Muscle of leg (tissue), 11 donors: ENCODE data around the gene STK31. TPM values are rescaled to one million over a fixed set of nuclear protein-coding genes. Genes with fewer than 3 reads are reported as not detected.
"Not testable (repeated sequence)": the region's sequence is repeated elsewhere in the genome, so short reads cannot be mapped to it uniquely, and the experiment has no call there.

ENCODE experiments used
- DNase-seq: peaks from one replicate; pipeline ENCODE4 v3.0.0; 2013
- H3K27ac ChIP-seq: one replicate; pipeline ENCODE4 v1.5.1; 2013; ENCODE audit warnings: mild to moderate bottlenecking, low read length, control low read depth
- H3K27me3 ChIP-seq: one replicate; pipeline ENCODE4 v1.6.1; 2013; ENCODE audit warnings: low read length; ENCODE audit not compliant: control insufficient read depth, insufficient read depth
- H3K36me3 ChIP-seq: one replicate; pipeline ENCODE4 v1.6.1; 2013; ENCODE audit warnings: low read length; ENCODE audit not compliant: control insufficient read depth, insufficient read depth
- H3K4me1 ChIP-seq: one replicate; pipeline ENCODE4 v1.6.1; 2013; ENCODE audit warnings: low read length; ENCODE audit not compliant: control insufficient read depth, insufficient read depth
- H3K4me3 ChIP-seq: one replicate; pipeline ENCODE4 v1.5.1; 2013; ENCODE audit warnings: low read length, control low read depth
- H3K9me3 ChIP-seq: replicated peaks from 2 replicates; pipeline ENCODE4 v1.6.1; 2013; ENCODE audit warnings: low read depth, low read length; ENCODE audit not compliant: control insufficient read depth
- WGBS: methylation state at CpG from one replicate; pipeline ENCODE4 v1.1.5; 2013; ENCODE audit warnings: missing lambda C conversion rate; ENCODE audit not compliant: insufficient coverage; 5-methylcytosine and 5-hydroxymethylcytosine counted together
- polyA plus RNA-seq, 8 donors: library from polyadenylated mRNA; unstranded; fragments of 120-200 nt; gene quantifications; one replicate each; pipeline versions ENCODE4 v1.2.1 to v1.2.3, GENCODE V29; 2013; ENCODE audit warnings: inconsistent platforms in 1 of 8, low replicate concordance in 1 of 8; ENCODE audit not compliant: insufficient read length in 8 of 8, insufficient read depth in 1 of 8
- total RNA-seq: library from RNA; stranded (reverse); fragments of 120-200 nt; gene quantifications from one replicate; pipeline ENCODE4 v1.2.4, GENCODE V29; 2013

The STK31 gene
- total and polyA plus RNA-seq, 9 donors: 0.40 to 3.0 (median 1.0) TPM

- not testable (repeated sequence) for DNase-seq, H3K36me3 ChIP-seq, H3K9me3 ChIP-seq, H3K27ac ChIP-seq, H3K4me1 ChIP-seq, H3K27me3 ChIP-seq, H3K4me3 ChIP-seq
- WGBS: 80% methylated on average over 6 of the region's 8 CpGs
Observed at GRCh38 chr7:23844837-23845236, 134.8 kb downstream of the STK31 start.

- no peak overlapping the region for H3K27ac ChIP-seq
- H3K9me3 ChIP-seq: peaks cover 3% of the 10 kb centered on the region
- no peak for DNase-seq
- H3K36me3 ChIP-seq: no peaks in the 10 kb centered on the region
- no CpG with 5 or more reads among the region's 1 CpG for WGBS
- H3K4me3 ChIP-seq: no peak overlapping the region
- H3K4me1 ChIP-seq: no peaks in the 10 kb centered on the region
- H3K27me3 ChIP-seq: no peaks in the 10 kb centered on the region
Observed at GRCh38 chr7:23852135-23852534, 142.1 kb downstream of the STK31 start.

GRCh38 chr7:23852988-23853387 is 143.0 kb downstream of the STK31 start:
- no peak overlapping the region for H3K27ac ChIP-seq
- H3K27me3 ChIP-seq: no peaks in the 10 kb centered on the region
- no peaks in the 10 kb centered on the region for H3K4me1 ChIP-seq
- H3K36me3 ChIP-seq: no peaks in the 10 kb centered on the region
- WGBS: 100% methylated on average over 2 of the region's 2 CpGs
- H3K9me3 ChIP-seq: peaks cover 3% of the 10 kb centered on the region
- no peak overlapping the region for H3K4me3 ChIP-seq
- no peak for DNase-seq

GRCh38 chr7:23863209-23863787 is 153.3 kb downstream of the STK31 start:
- H3K4me1 ChIP-seq: no peaks in the 10 kb centered on the region
- no CpG with 5 or more reads among the region's 1 CpG for WGBS

GRCh38 chr7:23864973-23865372 is 155.0 kb downstream of the STK31 start:
- no peak for DNase-seq

More at GRCh38 chr7:23863209-23863787, 153.3 kb downstream of the STK31 start:
- no peaks in the 10 kb centered on the region for H3K27me3 ChIP-seq
- H3K9me3 ChIP-seq: no peaks in the 10 kb centered on the region
- no peak overlapping the region for H3K4me3 ChIP-seq
- DNase-seq: peak; percentile 35
- no peaks in the 10 kb centered on the region for H3K36me3 ChIP-seq
- H3K27ac ChIP-seq: no peak overlapping the region

GRCh38 chr7:23873306-23873705 is 163.3 kb downstream of the STK31 start:
- Histone ChIP-seq H3K36me3 (no peaks in the 10 kb centered on the region), H3K4me1 (no peaks in the 10 kb centered on the region), H3K27me3 (no peaks in the 10 kb centered on the region), H3K27ac (no peak overlapping the region), H3K4me3 (no peak overlapping the region), H3K9me3 (no peaks in the 10 kb centered on the region)
- peak; percentile 16 for DNase-seq
- no CpG with 5 or more reads among the region's 1 CpG for WGBS

More at GRCh38 chr7:23864973-23865372, 155.0 kb downstream of the STK31 start:
- H3K4me1 ChIP-seq: no peaks in the 10 kb centered on the region
- H3K4me3 ChIP-seq: no peak overlapping the region
- H3K36me3 ChIP-seq: no peaks in the 10 kb centered on the region
- no peaks in the 10 kb centered on the region for H3K9me3 ChIP-seq
- H3K27ac ChIP-seq: no peak overlapping the region
- no CpG with 5 or more reads among the region's 3 CpGs for WGBS
- H3K27me3 ChIP-seq: no peaks in the 10 kb centered on the region

- H3K27ac ChIP-seq, DNase-seq, H3K9me3 ChIP-seq, H3K27me3 ChIP-seq, H3K36me3 ChIP-seq, H3K4me1 ChIP-seq, H3K4me3 ChIP-seq: not testable (repeated sequence)
- no CpG with 5 or more reads among the region's 3 CpGs for WGBS
Observed at GRCh38 chr7:23876526-23876925, 166.5 kb downstream of the STK31 start.

Other genes starting within 250 kb of the STK31 start
- 26.8 TPM for gene IGF2BP3, start 239.7 kb upstream of the STK31 start, total RNA-seq
- gene IGF2BP3, start 239.7 kb upstream of the STK31 start, polyA plus RNA-seq: 10 to 100 TPM; 26.2 to 39.2 (median 31.5) TPM
- 28.1 TPM for gene TRA2A, start 178.2 kb upstream of the STK31 start, total RNA-seq
- gene TRA2A, start 178.2 kb upstream of the STK31 start, polyA plus RNA-seq: 100 to 1,000 TPM; 101 to 149 (median 109) TPM
- gene CCDC126, start 112.8 kb upstream of the STK31 start, total RNA-seq: 11.3 TPM
- gene CCDC126, start 112.8 kb upstream of the STK31 start, polyA plus RNA-seq: 1 to 10 TPM; 4.8 to 9.2 (median 6.5) TPM
- 1.9 TPM for gene FAM221A, start 30.0 kb upstream of the STK31 start, total RNA-seq
- gene FAM221A, start 30.0 kb upstream of the STK31 start, polyA plus RNA-seq: 1 to 10 TPM; 1.4 to 4.5 (median 2.5) TPM